Fibroblast of lung (primary cell): ENCODE data around the gene GLRA1. TPM values are rescaled to one million over a fixed set of nuclear protein-coding genes. Genes with fewer than 3 reads are reported as not detected.

ENCODE experiments used
- DNase-seq, 2 donors: peaks; one replicate each; pipeline versions ENCODE4 v3.0.0 to v3.0.0-alpha.2; 2010; ENCODE audit warnings: low read depth in 2 of 2
- H2AFZ ChIP-seq: 2 replicates; pipeline ENCODE4 v1.5.1; 2012; ENCODE audit warnings: low read length, control low read depth, inconsistent platforms
- H3K27ac ChIP-seq: 2 replicates; pipeline ENCODE4 v1.5.1; 2011; ENCODE audit warnings: low read length, control low read depth; ENCODE audit not compliant: insufficient read depth
- H3K27me3 ChIP-seq: 2 replicates; pipeline ENCODE4 v1.5.1; 2011; ENCODE audit warnings: mild to moderate bottlenecking, low read length; ENCODE audit not compliant: control insufficient read depth, insufficient read depth
- H3K36me3 ChIP-seq: 2 replicates; pipeline ENCODE4 v1.5.1; 2011; ENCODE audit warnings: low read length; ENCODE audit not compliant: control insufficient read depth, insufficient read depth
- H3K4me1 ChIP-seq: 2 replicates; pipeline ENCODE4 v1.5.1; 2011; ENCODE audit warnings: low read length; ENCODE audit not compliant: control insufficient read depth, insufficient read depth; ENCODE audit errors: extremely low read depth
- H3K4me2 ChIP-seq: 2 replicates; pipeline ENCODE4 v1.5.1; 2011; ENCODE audit warnings: low read length, control low read depth; ENCODE audit not compliant: insufficient read depth; ENCODE audit errors: extremely low read depth
- H3K4me3 ChIP-seq, 4 experiments: fragments of 200-600 bp in 1 of 4; sonication (generic) in 1 of 4; replicated peaks in 1 of 4; 2 replicates each; pipeline ENCODE4 v1.5.1; 2011 to 2016; ENCODE audit warnings: low read length in 4 of 4, low read depth in 3 of 4, mild to moderate bottlenecking in 3 of 4, control low read depth in 2 of 4, inconsistent platforms in 1 of 4, mixed read lengths in 1 of 4; ENCODE audit not compliant: insufficient read depth in 1 of 4; ENCODE audit errors: control extremely low read depth in 1 of 4
- H3K79me2 ChIP-seq: 2 replicates; pipeline ENCODE4 v1.5.1; 2012; ENCODE audit warnings: mild to moderate bottlenecking, low read length, inconsistent platforms; ENCODE audit not compliant: control insufficient read depth, insufficient read depth
- H3K9ac ChIP-seq: 2 replicates; pipeline ENCODE4 v1.5.1; 2011; ENCODE audit warnings: mild to moderate bottlenecking, low read length, control low read depth; ENCODE audit not compliant: insufficient read depth
- H3K9me3 ChIP-seq: 2 replicates; pipeline ENCODE4 v1.5.1; 2012; ENCODE audit warnings: low read depth, low read length; ENCODE audit not compliant: control insufficient read depth, insufficient read depth
- H4K20me1 ChIP-seq: 2 replicates; pipeline ENCODE4 v1.5.1; 2011; ENCODE audit warnings: low read length; ENCODE audit not compliant: control insufficient read depth, insufficient read depth; ENCODE audit errors: extremely low read depth
- EZH2 ChIP-seq: IDR thresholded peaks from 2 replicates; pipeline ENCODE4 v1.5.1; 2012; ENCODE audit warnings: low read length, control low read depth, mild to moderate bottlenecking; ENCODE audit errors: missing control alignments
- polyA plus RNA-seq, 2 donors: library from polyadenylated mRNA; depleted of rRNA in 1 of 2; stranded (reverse) in 1 of 2; unstranded in 1 of 2; fragments of >200 nt; gene quantifications; 2 replicates each; pipeline ENCODE4 v1.2.1, GENCODE V29; 2011 to 2012; ENCODE audit warnings: missing spikeins in 1 of 2
- total RNA-seq: library from RNA; depleted of rRNA; stranded (reverse); fragments of >200 nt; gene quantifications from 2 replicates; pipeline ENCODE4 v1.2.1, GENCODE V29; 2014
- TF ChIP-seq, protein P1 (sequence below), 2 donors: IDR thresholded peaks in 1 of 2; conservative IDR thresholded peaks in 1 of 2; 1 replicate in 1 of 2; 2 replicates in 1 of 2; pipeline ENCODE4 v1.5.1; 2011 to 2012; ENCODE audit warnings: low read length in 2 of 2, control low read depth in 1 of 2, inconsistent platforms in 1 of 2, low read depth in 1 of 2, mild to moderate bottlenecking in 1 of 2

GLRA1 gene
- total and polyA plus RNA-seq, 2 donors (not counting 1 experiment from before 2014, with no cell fraction given): not detected

DNA sequence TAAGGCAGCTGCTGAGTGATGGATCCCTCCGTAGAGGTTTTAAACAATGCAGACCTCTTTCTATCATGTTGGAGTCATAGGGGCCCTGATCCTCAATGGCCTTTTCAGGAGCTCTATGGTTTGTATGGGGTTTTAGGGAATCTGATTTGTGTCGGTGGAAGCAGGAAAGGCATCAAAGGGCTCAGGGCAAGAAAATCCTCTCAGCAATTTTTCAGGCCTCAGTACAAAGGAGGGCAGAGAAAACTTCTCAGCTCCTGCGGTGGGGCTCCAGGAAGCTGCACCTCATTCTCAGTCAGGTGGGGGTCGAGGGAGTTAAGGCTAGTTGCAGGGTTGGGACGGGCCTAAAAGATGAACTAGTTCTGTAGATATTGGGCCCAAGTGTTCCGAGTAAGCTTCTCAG lies 35.0 kb downstream of the GLRA1 start:
- no peak for DNase-seq
- no peak for TF ChIP-seq EZH2
- TF ChIP-seq, protein P1, sequence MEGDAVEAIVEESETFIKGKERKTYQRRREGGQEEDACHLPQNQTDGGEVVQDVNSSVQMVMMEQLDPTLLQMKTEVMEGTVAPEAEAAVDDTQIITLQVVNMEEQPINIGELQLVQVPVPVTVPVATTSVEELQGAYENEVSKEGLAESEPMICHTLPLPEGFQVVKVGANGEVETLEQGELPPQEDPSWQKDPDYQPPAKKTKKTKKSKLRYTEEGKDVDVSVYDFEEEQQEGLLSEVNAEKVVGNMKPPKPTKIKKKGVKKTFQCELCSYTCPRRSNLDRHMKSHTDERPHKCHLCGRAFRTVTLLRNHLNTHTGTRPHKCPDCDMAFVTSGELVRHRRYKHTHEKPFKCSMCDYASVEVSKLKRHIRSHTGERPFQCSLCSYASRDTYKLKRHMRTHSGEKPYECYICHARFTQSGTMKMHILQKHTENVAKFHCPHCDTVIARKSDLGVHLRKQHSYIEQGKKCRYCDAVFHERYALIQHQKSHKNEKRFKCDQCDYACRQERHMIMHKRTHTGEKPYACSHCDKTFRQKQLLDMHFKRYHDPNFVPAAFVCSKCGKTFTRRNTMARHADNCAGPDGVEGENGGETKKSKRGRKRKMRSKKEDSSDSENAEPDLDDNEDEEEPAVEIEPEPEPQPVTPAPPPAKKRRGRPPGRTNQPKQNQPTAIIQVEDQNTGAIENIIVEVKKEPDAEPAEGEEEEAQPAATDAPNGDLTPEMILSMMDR (conservative IDR thresholded peaks at IDR 0.05 in 1 of 2, IDR thresholded peaks at IDR 0.05 in 1 of 2; ENCODE audit: low read depth in 1 of 2, low read length in 2 of 2): no peak
- no peaks in the 10 kb centered on the region for H3K36me3 ChIP-seq
- no peak overlapping the region for H3K4me3 ChIP-seq
- H3K9ac ChIP-seq: no peak overlapping the region
- no peaks in the 10 kb centered on the region for H3K4me1 ChIP-seq
- no peak overlapping the region for H2AFZ ChIP-seq
- no peaks in the 10 kb centered on the region for H4K20me1 ChIP-seq
- H3K79me2 ChIP-seq: no peaks in the 10 kb centered on the region
- H3K9me3 ChIP-seq: no peaks in the 10 kb centered on the region
- no peaks in the 10 kb centered on the region for H3K27me3 ChIP-seq
- no peak overlapping the region for H3K27ac ChIP-seq
- no peak overlapping the region for H3K4me2 ChIP-seq

DNA sequence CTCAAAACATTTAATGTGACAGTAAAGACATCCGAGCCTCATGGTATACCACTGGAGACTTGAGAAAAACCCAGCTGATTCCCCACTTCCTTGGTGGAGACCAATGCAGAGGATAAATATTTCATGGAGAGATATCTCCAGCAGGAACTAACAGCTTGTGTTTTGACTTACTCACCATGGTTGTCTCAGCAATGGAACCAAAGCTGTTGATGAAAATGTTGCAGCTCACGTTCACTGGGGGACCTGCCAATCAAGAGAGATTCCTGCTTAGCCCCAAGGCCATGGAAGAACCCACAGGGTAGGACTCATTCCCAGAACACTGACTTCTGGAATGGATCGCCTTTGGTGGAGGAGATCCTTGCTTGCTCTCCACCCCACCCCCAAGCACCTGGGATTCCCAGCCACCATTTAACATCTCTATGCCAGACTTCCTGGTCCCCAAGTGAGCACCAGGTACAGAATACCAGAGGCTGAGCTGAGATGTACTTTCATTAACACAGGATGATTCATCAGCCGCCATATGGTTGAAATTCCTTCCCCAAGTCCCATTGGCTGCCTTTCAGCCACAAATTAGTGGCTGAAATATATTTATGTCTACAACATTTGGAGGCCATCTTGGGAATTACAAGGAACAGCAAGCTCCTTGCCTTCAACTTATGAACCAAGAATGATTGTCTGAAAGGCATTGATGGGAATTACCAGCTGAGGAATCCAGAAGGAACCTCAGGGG lies 37.9 kb downstream of the GLRA1 start:
- no peak for DNase-seq

DNA sequence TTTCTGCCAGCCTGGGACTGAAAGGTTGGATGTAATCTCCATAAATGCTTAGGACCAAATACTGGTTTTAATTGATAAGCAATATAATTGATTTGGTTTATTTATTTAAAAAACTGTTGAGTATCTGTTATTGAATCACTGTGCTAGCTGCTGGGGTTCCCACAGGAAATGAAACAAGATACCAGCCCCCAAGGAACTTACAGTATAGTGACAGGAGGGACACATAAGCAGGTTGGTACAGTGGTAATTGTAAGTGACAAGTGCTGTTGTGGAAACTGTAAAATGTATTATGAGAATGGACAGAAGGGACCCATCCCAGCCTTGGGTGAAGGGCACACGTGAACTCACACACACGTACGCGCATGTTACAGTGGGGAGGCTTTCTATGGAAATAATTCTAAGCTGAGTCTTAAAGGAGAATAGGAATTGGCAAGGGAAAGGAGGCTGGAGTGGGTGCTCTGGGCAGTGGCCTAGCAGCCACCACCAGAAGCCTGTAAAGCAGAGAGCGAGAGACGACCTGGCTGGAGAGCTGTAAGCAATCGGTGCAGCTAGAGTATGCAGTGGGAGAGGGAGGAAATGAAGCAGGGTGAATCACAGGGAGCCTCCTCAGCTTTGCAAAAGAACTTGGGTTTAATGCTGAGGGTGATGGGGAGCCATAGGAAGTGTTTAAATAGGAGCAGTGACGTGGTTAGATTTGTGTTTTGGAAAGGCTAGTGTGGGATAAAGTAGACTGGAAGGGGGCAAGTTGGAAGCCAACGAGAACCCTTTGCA lies 39.3 kb downstream of the GLRA1 start:
- H3K4me3 ChIP-seq: no peak overlapping the region
- H3K4me1 ChIP-seq: no peaks in the 10 kb centered on the region
- no peak overlapping the region for H3K27ac ChIP-seq
- H3K36me3 ChIP-seq: no peaks in the 10 kb centered on the region
- H3K9ac ChIP-seq: no peak overlapping the region
- H3K79me2 ChIP-seq: no peaks in the 10 kb centered on the region
- no peak overlapping the region for H2AFZ ChIP-seq
- DNase-seq: no peak
- H3K4me2 ChIP-seq: no peak overlapping the region
- no peaks in the 10 kb centered on the region for H3K9me3 ChIP-seq
- no peaks in the 10 kb centered on the region for H4K20me1 ChIP-seq
- H3K27me3 ChIP-seq: no peaks in the 10 kb centered on the region
- no peak for TF ChIP-seq EZH2
- TF ChIP-seq, protein P1 (conservative IDR thresholded peaks at IDR 0.05 in 1 of 2, IDR thresholded peaks at IDR 0.05 in 1 of 2; ENCODE audit: low read depth in 1 of 2, low read length in 2 of 2): no peak

More for the DNA sequence above, 37.9 kb downstream of the GLRA1 start:
- Histone ChIP-seq H3K27ac (no peak overlapping the region), H3K4me3 (no peak overlapping the region), H2AFZ (no peak overlapping the region), H4K20me1 (no peaks in the 10 kb centered on the region), H3K27me3 (no peaks in the 10 kb centered on the region), H3K9ac (no peak overlapping the region), H3K4me2 (no peak overlapping the region), H3K9me3 (no peaks in the 10 kb centered on the region), H3K4me1 (no peaks in the 10 kb centered on the region), H3K79me2 (no peaks in the 10 kb centered on the region), H3K36me3 (no peaks in the 10 kb centered on the region)
- no peak for TF ChIP-seq EZH2
- TF ChIP-seq, protein P1 (conservative IDR thresholded peaks at IDR 0.05 in 1 of 2, IDR thresholded peaks at IDR 0.05 in 1 of 2; ENCODE audit: low read depth in 1 of 2, low read length in 2 of 2): no peak
